ENCODE results near the gene PCNX1.
"Not testable (repeated sequence)": the region's sequence is repeated elsewhere in the genome, so short reads cannot be mapped to it uniquely, and the experiment has no call there.

Gene PCNX1

GRCh38 chr14:71135911-71136310, 228.7 kb downstream of the PCNX1 start:
- DNase-seq, result no peak

- no peak for DNase-seq
These were observed 229.3 kb downstream of the PCNX1 start for GRCh38 chr14:71136386-71137060.

DNA sequence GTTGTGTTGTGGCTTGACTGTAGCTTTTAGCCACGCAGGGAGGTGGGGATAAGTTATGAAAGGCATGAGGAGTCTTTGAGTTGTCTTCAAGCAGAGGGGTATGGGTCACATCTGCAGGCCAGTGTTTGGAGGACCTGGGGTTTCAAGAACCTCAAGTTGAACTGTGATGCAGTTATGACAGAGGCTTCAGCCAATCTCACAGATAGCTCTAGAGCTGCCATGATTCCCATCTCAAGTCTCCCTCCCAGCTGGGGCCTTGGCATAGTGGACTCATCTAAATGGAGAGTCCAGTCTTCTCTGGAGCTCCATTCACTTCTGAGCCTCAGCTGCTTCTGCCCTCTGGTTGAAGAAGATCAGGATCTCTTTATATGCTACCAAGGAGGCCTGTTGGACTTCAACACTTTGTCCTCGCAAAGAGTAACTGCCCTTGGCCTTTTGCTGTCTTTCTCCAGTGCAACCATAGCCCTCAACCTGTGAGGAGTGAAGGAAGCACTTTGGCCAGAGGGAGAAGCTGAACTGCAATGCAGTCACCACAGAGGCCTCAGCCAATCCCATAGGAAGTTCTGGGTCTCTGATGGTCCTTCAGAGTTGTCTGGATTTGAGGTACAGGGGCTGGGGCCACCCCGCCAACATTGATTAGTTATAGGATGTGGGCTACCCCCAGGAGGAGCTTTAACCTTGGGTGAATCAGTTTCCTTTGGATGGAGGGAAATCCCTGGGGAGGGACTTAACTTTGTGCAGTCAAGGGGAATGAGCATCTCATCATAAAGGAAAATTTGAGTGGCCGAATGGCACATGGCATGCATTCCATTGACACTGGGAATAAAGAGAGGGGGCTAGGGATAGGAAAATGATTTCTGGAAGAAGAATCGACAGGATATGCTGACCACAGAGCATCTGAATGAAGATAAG, 230.5 kb downstream of the PCNX1 start:
- no peak for DNase-seq

GRCh38 chr14:71138448-71139293, 231.4 kb downstream of the PCNX1 start:
- DNase-seq, result peak; percentile 70

- no peak for DNase-seq
These were observed 232.2 kb downstream of the PCNX1 start for GRCh38 chr14:71139294-71139946.

DNA sequence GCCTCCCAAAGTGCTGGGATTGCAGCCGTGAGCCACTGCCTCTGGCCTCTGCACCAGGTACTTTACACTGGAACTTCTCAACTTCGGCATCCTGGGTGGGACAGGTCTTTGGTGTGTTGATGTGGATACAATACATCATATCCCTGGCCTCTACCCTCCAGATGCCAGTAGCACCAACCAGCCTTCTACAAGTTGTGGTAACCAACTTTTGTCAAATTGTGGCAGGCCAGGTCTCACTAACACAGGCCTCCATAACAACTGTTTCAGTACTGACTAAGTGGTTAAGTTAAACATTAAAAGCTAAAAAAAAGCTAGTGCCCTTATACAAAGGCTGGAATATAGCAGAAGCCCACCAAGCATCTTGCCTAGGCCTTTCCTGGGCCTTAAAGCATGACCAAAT, 232.9 kb downstream of the PCNX1 start:
- no peak for DNase-seq

DNA sequence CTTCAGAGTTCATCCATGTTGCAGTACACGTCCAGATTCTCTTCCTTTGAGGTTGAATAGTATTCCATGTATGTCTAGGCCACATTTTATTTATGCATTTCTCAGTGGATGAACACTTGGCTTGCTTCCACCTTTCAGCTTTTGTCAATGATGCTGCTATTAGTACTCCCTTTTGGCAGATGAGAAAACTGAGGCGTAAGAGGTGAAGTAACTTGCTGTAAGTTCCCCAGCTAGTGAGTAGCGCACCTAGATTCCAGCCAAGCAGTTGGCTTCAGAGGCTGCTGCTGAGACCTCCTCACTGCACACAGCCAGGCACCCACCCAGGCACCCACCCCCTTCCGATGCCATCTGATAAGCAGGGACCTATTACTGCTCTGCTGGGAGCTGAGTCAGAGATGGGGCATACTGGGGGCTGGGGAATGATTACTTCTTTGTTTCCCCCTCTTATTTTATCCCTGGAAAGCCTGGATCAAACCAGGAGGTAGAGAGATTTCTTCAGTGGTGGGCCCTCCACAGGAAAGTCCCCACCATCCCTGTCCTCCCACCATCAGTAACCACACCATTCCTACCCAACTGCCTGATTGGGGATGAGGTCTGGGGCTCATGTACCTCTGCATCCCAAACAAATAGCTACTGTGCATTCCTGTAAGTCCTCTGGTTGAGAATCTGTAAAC, 234.6 kb downstream of the PCNX1 start:
- DNase-seq, result no peak

GRCh38 chr14:71142375-71143038, 235.2 kb downstream of the PCNX1 start:
- DNase-seq, result peak; percentile 28

GRCh38 chr14:71143381-71144290, 236.4 kb downstream of the PCNX1 start:
- peak; percentile 69 for DNase-seq

- not testable (repeated sequence) for DNase-seq
These were observed 240.1 kb downstream of the PCNX1 start for GRCh38 chr14:71147335-71147734.

DNA sequence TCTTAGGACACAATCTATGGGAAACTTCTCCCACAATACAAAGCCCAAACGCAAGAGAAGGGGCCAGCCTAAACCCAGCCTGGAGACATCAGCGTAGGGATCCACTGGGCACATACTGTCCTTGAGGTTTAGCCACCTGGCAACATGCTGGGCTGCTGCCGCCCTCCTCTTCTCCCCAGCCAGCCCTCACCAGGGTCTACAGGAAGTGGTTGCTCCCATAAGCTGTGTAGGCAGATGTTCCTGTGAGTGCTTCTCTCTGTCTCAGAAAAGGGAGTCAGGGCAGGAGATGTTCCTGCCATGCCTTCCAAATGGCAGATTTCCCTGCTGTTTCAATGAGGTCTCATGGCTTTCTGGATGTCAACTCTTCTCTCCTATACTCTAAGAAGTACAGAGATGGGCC, 241.4 kb downstream of the PCNX1 start:
- no peak for DNase-seq

GRCh38 chr14:71150737-71151136, 243.5 kb downstream of the PCNX1 start:
- DNase-seq, result no peak

DNA sequence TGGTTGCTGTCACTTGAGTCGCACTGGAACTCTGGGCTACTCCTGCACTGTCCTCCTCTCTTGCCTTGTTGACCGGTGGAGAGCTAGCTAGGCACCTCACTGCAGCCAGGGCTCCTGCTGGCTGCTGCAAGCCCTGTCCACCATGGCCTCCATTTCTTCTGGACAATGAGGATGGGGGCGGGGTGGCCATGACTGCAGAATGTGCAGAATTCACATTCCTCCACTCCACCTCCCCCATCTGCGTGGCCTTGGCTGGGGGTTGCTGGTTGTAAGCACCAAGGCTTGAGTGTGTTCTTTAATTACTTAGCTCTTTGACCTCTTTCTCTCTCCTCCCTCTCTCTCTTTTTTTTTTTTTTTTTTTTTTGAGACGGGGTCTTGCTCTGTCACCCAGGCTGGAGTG, 248.5 kb downstream of the PCNX1 start:
- DNase-seq, result no peak

GRCh38 chr14:71163050-71163841, 256.0 kb downstream of the PCNX1 start:
- DNase-seq, result no peak

- no peak for DNase-seq
These were observed 256.8 kb downstream of the PCNX1 start for GRCh38 chr14:71163842-71164629.
